Measurements from ENCODE around the gene VIPR2. TPM values are rescaled to one million over a fixed set of nuclear protein-coding genes. Genes with fewer than 3 reads are reported as not detected.

The VIPR2 gene
- total and polyA plus RNA-seq, 2 experiments from 2014 or later: 1.3 to 2.7 TPM

- no peak for TF ChIP-seq STAT1 (IDR thresholded peaks at IDR 0.05; ENCODE audit: unreplicated experiment)
- TF ChIP-seq, protein P1, sequence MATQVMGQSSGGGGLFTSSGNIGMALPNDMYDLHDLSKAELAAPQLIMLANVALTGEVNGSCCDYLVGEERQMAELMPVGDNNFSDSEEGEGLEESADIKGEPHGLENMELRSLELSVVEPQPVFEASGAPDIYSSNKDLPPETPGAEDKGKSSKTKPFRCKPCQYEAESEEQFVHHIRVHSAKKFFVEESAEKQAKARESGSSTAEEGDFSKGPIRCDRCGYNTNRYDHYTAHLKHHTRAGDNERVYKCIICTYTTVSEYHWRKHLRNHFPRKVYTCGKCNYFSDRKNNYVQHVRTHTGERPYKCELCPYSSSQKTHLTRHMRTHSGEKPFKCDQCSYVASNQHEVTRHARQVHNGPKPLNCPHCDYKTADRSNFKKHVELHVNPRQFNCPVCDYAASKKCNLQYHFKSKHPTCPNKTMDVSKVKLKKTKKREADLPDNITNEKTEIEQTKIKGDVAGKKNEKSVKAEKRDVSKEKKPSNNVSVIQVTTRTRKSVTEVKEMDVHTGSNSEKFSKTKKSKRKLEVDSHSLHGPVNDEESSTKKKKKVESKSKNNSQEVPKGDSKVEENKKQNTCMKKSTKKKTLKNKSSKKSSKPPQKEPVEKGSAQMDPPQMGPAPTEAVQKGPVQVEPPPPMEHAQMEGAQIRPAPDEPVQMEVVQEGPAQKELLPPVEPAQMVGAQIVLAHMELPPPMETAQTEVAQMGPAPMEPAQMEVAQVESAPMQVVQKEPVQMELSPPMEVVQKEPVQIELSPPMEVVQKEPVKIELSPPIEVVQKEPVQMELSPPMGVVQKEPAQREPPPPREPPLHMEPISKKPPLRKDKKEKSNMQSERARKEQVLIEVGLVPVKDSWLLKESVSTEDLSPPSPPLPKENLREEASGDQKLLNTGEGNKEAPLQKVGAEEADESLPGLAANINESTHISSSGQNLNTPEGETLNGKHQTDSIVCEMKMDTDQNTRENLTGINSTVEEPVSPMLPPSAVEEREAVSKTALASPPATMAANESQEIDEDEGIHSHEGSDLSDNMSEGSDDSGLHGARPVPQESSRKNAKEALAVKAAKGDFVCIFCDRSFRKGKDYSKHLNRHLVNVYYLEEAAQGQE (IDR thresholded peaks at IDR 0.05; ENCODE audit: unreplicated experiment): no peak
- H3K4me1 Mint-ChIP-seq: no peaks in the 10 kb centered on the region; the same call in 2 of the 3 replicates
- no peak overlapping the region for H3K27ac Mint-ChIP-seq
- H3K4me2 ChIP-seq: no peak overlapping the region
- no peak overlapping the region for H3K4me3 ChIP-seq
- no peaks in the 10 kb centered on the region for H3K36me3 ChIP-seq (ENCODE audit: insufficient read depth)
- DNase-seq (ENCODE audit: low spot score) (no peak), ATAC-seq (no peak)
- peaks cover 10% of the 10 kb centered on the region for H3K27me3 Mint-ChIP-seq (ENCODE audit: insufficient read depth, low read depth, poor library complexity)
- no peaks in the 10 kb centered on the region for H3F3A ChIP-seq (replicated peaks; ENCODE audit: low read depth)
- H3K9me2 ChIP-seq (ENCODE audit: insufficient read depth): no peaks in the 10 kb centered on the region
- peaks cover 73% of the 10 kb centered on the region for H3K9me3 Mint-ChIP-seq
- no peak overlapping the region for H3K4me3 Mint-ChIP-seq
- H3K36me3 Mint-ChIP-seq (ENCODE audit: low read depth): peaks cover 1% of the 10 kb centered on the region; the same call in 2 of the 3 replicates
- H2AFZ ChIP-seq: no peak overlapping the region
- H3K4me1 ChIP-seq (ENCODE audit: insufficient read depth): no peaks in the 10 kb centered on the region
- H3K79me2 ChIP-seq (replicated peaks; ENCODE audit: insufficient read depth): no peaks in the 10 kb centered on the region
- no peak overlapping the region for H3K27ac ChIP-seq (ENCODE audit: low read depth)
- no peaks in the 10 kb centered on the region for H4K20me1 ChIP-seq (replicated peaks; ENCODE audit: insufficient read depth)
- H3K27me3 ChIP-seq (ENCODE audit: insufficient read depth): no peaks in the 10 kb centered on the region
Observed at GRCh38 chr7:159121068-159121467, 23.6 kb downstream of the VIPR2 start.

DNA sequence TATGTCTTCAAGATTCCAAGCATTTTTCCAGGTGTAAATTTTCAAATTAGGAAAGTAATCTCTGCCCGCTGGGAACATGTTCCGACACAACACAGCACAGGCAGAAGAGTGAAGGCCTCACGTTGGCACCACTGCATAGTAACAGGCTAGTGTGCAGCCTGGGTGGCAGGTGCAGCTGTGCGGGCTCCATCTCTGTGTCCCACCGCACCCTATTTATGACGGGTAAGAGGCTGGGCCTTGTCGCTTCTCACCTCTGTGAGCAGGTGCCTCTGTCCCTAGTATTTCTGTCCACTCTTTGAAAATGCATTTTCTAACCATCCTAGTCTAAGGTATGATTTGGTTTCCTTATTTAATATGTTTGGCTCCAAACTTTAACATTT lies 24.1 kb downstream of the VIPR2 start:
- Histone ChIP-seq H3K79me2 (replicated peaks; ENCODE audit: insufficient read depth) (no peaks in the 10 kb centered on the region), H3K4me2 (no peak overlapping the region), H4K20me1 (replicated peaks; ENCODE audit: insufficient read depth) (no peaks in the 10 kb centered on the region), H3K27me3 (ENCODE audit: insufficient read depth) (no peaks in the 10 kb centered on the region), H3K4me1 (ENCODE audit: insufficient read depth) (no peaks in the 10 kb centered on the region), H3K36me3 (ENCODE audit: insufficient read depth) (no peaks in the 10 kb centered on the region), H3K4me3 (no peak overlapping the region), H2AFZ (no peak overlapping the region), H3K9me2 (ENCODE audit: insufficient read depth) (no peaks in the 10 kb centered on the region), H3K27ac (ENCODE audit: low read depth) (no peak overlapping the region), H3F3A (replicated peaks; ENCODE audit: low read depth) (no peaks in the 10 kb centered on the region)
- Mint-ChIP-seq H3K4me1 (peaks cover under 1% of the 10 kb centered on the region; the same call in 1 of the 3 replicates), H3K4me3 (no peak overlapping the region), H3K36me3 (ENCODE audit: low read depth) (no peaks in the 10 kb centered on the region; the same call in 1 of the 3 replicates), H3K27ac (no peak overlapping the region), H3K27me3 (ENCODE audit: insufficient read depth, low read depth, poor library complexity) (peaks cover 7% of the 10 kb centered on the region), H3K9me3 (peaks cover 76% of the 10 kb centered on the region)
- DNase-seq (ENCODE audit: low spot score) (no peak), ATAC-seq (no peak)
- TF ChIP-seq STAT1 (IDR thresholded peaks at IDR 0.05; ENCODE audit: unreplicated experiment) (no peak), ZNF331 (CRISPR knock-in tag; IDR thresholded peaks at IDR 0.05; ENCODE audit: low read depth) (no peak), EZH2phosphoT487 (IDR thresholded peaks at IDR 0.05; ENCODE audit: unreplicated experiment) (no peak), CREB1 (CRISPR knock-in tag; IDR thresholded peaks at IDR 0.05; ENCODE audit: low read depth) (no peak), ZNF114 (CRISPR knock-in tag; IDR thresholded peaks at IDR 0.05) (no peak)
- TF ChIP-seq, protein P1 (IDR thresholded peaks at IDR 0.05; ENCODE audit: unreplicated experiment): no peak
- TF ChIP-seq, protein P2, sequence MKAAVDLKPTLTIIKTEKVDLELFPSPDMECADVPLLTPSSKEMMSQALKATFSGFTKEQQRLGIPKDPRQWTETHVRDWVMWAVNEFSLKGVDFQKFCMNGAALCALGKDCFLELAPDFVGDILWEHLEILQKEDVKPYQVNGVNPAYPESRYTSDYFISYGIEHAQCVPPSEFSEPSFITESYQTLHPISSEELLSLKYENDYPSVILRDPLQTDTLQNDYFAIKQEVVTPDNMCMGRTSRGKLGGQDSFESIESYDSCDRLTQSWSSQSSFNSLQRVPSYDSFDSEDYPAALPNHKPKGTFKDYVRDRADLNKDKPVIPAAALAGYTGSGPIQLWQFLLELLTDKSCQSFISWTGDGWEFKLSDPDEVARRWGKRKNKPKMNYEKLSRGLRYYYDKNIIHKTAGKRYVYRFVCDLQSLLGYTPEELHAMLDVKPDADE (IDR thresholded peaks at IDR 0.05): no peak

Measured in GM23338 (cell line).